NK-92 (cell line): ENCODE data around the gene NRAP.

ENCODE experiments used
- DNase-seq: peaks from one replicate; lab custom pipeline; 2025; ENCODE audit not compliant: unreplicated experiment; lab: John Stamatoyannopoulos, UW

NRAP gene

GRCh38 chr10:113566888-113567287, 97.0 kb downstream of the NRAP start:
- DNase-seq, result no peak

GRCh38 chr10:113565364-113565763, 98.5 kb downstream of the NRAP start:
- DNase-seq, result no peak

DNA sequence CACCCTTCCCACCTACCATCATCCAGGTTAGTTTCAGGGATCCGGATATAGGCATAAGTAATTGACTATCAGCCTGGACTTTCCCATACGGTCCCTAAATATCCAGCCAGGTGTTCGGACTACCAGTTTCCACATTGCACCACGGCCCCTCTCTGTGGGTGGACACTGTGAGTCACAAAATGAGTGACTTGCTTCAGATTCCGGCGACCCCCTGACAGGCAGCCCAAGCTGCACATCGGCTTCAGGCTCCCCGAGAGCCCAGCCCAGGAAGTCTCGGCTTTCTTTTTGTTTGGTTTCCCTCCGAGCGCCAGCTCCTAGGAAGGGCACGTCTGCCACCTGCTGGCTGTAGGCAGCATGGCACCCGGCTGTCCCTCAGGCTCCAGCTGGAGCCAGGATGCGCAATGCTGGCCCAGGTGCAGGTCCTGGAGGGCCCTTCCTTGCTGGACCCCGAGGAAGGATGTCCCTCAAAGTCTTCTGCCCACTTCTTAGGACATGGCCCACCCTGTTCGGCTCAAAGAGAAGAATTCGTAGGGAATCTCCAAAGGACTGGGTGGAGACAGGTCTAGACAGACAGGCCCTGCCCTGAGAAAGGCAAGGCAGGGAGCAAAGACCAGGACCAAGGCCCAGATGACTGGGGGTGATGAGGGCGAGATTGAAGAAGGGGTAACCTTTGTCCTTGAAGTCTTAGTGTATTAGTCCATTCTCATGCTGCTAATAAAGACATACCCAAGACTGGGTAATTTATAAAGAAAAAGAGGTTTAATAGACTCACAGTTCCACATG, 100.3 kb downstream of the NRAP start:
- DNase-seq, result no peak

DNA sequence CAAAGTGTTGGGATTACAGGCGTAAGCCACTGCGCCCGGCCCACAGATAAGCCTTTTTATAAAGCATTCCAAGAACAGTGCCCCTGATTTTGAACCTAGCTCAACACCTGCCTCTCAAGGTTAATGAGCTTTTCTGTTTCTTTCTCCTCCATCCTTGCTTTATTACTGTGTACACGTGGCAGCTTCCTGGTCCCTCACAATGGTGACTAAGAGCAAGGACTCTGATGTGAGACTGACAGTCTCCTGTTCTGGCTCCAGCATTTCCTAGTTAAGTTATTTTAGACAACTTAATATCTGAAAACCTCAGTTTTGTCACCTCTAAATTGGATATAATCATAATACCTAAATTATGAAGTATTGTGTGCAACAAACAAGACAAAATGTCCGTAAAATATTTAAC, 101.1 kb downstream of the NRAP start:
- no peak for DNase-seq

DNA sequence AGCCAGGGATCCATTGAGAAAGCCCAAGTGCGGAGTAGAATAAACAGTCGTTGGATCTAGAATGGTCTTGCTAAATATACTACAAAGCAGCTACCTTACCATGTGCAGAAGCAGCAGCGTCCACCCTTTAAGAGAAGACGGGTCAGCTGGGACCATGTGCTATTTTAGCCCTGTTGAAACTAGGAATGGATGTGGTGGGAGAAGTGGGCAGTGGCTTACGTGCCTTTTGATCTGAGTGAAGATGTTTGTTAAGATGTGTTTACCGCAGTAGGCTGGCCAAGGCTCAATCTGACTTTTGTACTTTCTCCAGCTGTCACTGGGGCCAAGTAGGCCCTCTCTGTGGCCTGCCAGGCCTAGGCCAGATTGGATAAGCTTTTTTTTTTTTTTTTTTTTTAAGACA, 101.8 kb downstream of the NRAP start:
- no peak for DNase-seq

DNA sequence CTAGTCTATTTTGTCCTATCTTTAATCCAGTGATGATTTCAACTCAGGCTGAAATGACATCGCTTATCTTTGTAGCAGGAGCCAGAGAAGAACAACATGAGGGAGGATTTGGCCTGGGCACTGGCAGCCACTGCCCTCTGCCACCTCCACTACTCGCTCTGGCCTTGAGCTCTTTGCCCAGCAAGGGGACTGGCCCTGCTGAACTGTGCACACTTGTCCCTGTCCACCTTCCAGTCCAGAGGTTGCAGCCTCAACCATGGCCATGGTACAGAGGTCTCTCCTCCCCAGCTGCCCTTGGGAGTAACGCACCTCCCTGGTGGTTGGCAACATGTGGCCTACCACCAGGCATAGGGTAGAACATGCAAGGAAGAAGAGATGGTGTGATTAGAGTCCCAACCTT, 102.6 kb downstream of the NRAP start:
- no peak for DNase-seq

DNA sequence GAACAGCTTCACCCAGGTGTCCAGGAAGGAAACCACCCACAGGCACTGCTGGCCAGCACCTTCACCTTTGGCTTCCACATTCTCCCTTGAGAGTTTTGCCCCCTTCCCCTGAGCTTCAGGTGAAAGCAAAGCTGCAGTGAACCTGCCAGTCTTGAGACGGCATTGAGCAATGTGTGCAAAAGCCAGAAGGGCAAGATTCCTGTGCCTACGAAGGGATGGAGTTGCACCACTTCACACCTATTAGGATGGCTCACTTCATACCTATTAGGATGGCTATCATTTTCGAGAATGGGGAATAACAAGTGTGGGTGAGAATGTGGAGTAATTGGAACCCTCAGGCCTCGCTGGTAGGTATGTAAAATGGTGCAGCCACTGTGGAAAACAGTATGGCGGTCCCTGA, 103.8 kb downstream of the NRAP start:
- DNase-seq, result no peak

- no peak for DNase-seq
These were observed 105.9 kb downstream of the NRAP start for GRCh38 chr10:113557903-113558321.

- DNase-seq, result no peak
These were observed 106.4 kb downstream of the NRAP start for GRCh38 chr10:113557424-113557862.

DNA sequence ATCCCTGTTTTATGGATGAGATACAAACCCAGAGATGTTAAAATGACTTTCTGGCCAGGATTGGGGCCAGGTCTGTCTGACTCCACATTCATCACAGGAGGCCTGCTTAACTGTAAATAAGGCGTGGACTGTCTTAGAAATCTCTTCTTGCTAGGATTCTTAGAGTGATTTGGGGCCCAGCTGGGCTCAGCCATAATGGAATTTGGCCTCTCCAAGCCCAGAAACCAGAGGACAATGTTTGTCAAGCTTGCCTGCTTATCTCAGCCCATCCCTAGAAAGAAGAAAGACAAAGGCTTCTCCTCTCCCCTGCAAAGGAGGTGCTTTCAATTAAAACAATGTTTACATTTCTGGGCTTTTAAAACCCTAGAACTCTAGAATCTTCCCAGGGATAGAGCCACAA, 108.1 kb downstream of the NRAP start:
- no peak for DNase-seq

- no peak for DNase-seq
These were observed 108.6 kb downstream of the NRAP start for GRCh38 chr10:113555245-113555644.

DNA sequence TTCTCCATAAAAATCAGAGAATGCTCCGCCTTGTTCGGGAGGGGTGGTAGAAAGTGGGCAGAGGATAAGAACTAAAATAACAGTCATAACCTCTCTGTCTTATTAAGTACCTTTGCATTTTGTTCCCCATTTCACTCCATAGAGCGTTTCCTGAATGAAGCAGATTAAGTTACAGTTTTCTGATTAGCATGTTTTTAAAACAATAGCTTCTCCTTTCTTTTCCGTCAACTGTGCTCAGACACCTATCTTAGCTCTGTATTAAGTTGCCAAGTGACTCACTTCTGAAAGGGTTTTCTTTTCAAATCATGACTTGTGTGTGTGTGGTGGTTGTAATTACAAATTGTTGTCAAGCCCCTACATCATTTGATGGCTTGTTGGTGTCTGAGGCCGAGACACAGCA, 109.6 kb downstream of the NRAP start:
- DNase-seq, result no peak

DNA sequence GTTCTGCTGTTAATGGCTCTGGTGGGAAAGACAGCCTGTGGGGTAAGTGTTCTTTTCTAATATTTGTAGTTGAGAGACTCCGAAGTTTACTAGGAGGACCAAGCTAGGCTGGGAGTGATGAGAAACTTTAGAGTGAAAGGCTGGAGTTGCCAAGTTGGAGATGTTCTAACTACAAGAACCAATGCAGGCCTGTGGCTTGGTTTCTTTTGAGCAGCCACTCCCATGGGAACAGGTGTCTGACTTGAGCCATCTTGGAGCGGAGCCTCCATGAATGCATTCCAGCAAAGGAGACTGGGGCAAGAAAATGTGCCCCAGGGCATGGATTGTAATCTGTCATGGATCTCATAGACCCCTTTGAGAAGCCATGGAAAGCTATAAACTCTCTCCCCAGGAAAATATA, 110.7 kb downstream of the NRAP start:
- no peak for DNase-seq

DNA sequence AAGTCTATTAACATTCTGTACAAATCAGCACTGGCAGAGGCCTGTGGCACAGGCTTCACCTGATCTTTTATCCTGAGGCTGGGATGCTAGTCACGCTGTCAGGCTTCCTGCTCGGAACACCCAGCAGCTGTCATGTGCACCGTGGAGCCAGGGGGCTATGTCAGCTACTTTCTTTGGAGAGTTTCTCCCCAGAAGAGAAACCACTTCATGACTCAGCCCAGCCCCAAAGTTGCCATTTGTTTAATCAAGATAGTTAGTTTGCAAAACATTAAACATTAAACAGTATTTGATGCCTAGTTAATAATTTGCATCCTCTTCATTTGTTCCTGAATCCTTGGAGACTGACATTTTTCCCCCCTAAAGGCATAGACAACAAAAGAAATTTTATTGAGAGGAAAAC, 111.1 kb downstream of the NRAP start, which contains the start of gene HABP2:
Gene HABP2 (plus strand): TSS at position 353 of the 400 bp plus-strand sequence. CDS start 69 bp downstream, outside the sequence.
- DNase-seq, result no peak

DNA sequence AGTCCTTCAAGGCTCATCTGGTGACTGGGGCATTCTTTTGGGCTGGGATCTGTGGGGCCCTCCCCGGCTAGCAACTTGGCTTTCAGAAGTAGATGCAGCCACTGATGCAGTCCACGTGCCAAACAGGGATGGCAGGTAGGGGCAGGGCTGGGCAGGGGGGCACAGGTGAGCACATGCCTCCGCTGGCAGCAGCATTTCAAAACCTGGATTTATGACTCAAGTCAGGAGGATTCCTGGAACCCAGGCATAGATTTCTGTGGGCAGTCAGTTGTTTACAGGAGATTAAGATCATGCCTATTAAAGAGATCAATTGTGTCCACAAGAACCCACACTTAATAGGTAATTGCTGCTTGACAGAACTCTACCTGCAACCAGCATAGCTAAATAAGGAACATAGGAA, 111.8 kb downstream of the NRAP start:
- DNase-seq, result no peak

DNA sequence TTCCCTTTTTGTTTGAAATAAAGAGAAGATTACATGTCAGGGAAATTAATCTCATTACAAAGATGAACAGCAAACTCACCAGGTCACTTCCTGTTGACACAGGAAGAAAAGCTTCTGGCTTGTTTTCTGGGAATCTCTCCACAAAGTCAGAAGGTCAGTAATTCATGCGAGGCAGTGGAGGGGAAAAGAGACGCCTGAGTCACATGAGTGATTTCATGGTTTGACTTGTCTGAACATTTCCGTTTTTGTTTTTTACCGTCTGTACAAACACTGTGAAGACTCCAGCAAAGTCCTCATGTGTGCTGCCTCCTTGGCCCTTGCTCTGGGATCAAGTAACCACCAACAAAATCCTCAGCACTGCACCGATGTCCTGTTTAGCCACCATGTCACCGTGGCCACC, 113.5 kb downstream of the NRAP start:
- no peak for DNase-seq

DNA sequence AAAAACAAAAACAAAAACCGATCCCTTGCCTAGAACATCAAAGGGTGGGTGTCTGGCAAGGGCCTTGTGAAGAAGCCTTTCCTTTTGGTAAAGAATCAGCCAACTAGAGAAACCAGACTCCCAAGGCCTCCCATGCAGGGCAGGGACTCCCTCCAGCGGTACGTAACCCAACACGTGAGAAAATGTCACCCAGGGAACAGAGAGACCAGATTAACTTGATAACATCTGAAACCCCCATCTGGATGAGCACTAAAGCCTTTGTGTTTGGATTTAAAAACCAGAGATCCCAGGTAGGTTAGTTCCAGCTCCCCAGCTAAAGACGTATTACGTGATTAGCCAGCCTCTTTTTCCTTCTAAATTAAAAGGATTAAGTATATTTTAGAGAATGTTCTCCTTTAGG, 114.0 kb downstream of the NRAP start:
- no peak for DNase-seq

GRCh38 chr10:113547426-113547825, 116.4 kb downstream of the NRAP start:
- no peak for DNase-seq

- no peak for DNase-seq
These were observed 119.4 kb downstream of the NRAP start for GRCh38 chr10:113544392-113544791.

DNA sequence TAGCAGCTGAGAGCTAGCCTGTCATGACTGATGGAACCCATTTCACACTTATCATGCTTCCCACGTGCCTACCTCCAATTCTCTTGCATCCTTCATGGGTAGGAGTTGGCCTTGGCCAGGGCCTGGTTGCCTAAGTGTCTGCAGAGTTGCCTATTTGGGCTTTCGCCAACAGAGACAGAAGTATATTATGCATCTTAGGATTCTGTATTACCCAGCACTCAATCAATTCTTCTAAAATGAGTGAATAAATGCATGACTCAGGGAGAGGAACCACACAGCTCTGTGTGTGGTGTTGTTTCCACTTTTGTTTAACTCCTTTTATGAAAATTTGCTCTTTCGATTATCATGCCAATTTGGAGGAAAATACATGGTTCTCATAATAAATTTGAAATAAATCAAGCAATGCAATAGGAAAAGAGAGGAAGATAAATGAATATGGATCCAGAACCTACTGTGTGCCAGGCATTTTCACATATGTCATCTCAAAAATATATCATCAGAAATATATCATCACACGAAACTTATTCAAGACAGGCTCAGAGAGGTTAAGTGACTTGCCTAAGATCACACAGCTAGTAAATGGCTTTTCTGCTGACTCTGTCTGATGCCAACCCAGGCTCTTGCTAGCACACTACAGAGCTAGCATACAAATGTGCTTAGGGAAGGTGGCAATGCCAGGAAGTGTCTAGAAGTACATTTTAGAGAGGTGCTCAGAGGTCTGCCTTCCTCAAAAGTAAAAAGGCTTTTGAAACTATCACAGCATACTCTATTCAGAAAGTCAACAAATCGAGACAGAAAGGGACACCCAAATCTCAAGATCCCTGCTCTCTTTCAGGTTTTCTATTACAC, 120.5 kb downstream of the NRAP start:
- DNase-seq, result no peak

GRCh38 chr10:113541549-113541927, 122.3 kb downstream of the NRAP start:
- DNase-seq, result no peak

DNA sequence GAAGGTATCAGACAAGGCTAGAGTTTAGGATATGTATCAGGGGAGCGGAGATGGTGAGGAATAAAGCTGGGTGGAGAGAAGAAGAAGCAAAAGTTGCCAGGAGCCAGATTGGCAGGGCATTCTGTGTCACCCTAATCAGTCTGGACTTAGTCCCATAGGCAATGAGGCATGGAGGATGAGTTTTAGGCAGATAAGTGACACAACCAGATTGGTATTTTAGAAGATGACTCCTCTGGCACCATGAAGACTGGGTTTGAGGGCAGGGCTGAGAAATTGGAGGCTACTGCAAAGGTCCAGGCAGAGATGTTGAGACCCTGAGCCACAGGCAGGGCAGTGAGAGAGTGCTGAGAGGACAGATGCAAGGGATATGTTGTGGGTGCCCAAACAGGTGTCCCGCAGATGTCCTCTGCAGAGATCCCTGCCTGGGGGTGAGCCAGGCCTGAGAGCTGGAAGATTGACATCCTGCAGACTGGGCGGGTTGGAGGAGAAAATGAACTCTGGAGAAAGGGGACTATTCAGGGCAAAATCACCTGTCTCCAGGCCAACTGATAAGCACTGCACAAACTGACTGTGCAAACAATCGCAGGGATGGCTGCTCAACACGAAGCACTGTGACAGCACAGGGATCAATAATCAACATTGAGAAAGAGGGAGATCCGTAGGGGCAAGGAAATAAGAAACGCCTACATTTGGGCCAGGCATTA, 122.8 kb downstream of the NRAP start:
- DNase-seq, result no peak
